H1 (cell line): ENCODE measurements around the gene TFAP2A. TPM values are rescaled to one million over a fixed set of nuclear protein-coding genes. Genes with fewer than 3 reads are reported as not detected.
A peak's percentile ranks its signal among the peaks of the same experiment; 100 is the strongest.

Source experiments
- CTCF ChIA-PET: fragments of 300-600 bp; sonication (Branson Sonifier 250); formaldehyde crosslinking; loops from one replicate; lab custom pipeline; 2021; ENCODE audit not compliant: partially characterized antibody; lab: Charles Lee
- POLR2A ChIA-PET: fragments of 300-600 bp; sonication (Branson Sonifier 250); formaldehyde crosslinking; loops from one replicate; lab custom pipeline; 2021; ENCODE audit warnings: inconsistent platforms; ENCODE audit not compliant: partially characterized antibody; lab: Charles Lee
- DNase-seq, 2 experiments: peaks; one replicate each; pipeline versions ENCODE4 v3.0.0 to v3.0.0-alpha.2; 2010 to 2022; ENCODE audit warnings: low spot score in 2 of 2, low read depth in 1 of 2, mixed read lengths in 1 of 2
- FAIRE-seq: peaks from 2 replicates; lab custom pipeline; 2011; peaks lifted over from hg19 to GRCh38; lab: Jason Lieb, UNC
- H2AFZ ChIP-seq: 2 replicates; pipeline ENCODE4 v1.8.1; 2012; ENCODE audit warnings: low read length, inconsistent platforms
- H2AK5ac ChIP-seq: 2 replicates; pipeline ENCODE4 v1.6.1; 2013; ENCODE audit warnings: low read depth, low read length
- H2BK120ac ChIP-seq: replicated peaks from 2 replicates; pipeline ENCODE3; 2013; ENCODE audit warnings: low read depth, low read length, inconsistent platforms
- H2BK12ac ChIP-seq: 2 replicates; pipeline ENCODE4 v1.6.1; 2013; ENCODE audit warnings: low read depth, low read length
- H2BK15ac ChIP-seq: 2 replicates; pipeline ENCODE4 v1.6.1; 2013; ENCODE audit warnings: low read length
- H2BK20ac ChIP-seq: 2 replicates; pipeline ENCODE4 v1.6.1; 2013; ENCODE audit warnings: low read length
- H2BK5ac ChIP-seq: 2 replicates; pipeline ENCODE4 v1.6.1; 2013; ENCODE audit warnings: low read depth, low read length
- H3K14ac ChIP-seq: 2 replicates; pipeline ENCODE4 v1.6.1; 2013; ENCODE audit warnings: inconsistent platforms; ENCODE audit not compliant: insufficient read length
- H3K18ac ChIP-seq: 2 replicates; pipeline ENCODE4 v1.6.1; 2013; ENCODE audit warnings: low read length; ENCODE audit errors: extremely low read depth
- H3K23ac ChIP-seq: 2 replicates; pipeline ENCODE4 v1.6.1; 2013; ENCODE audit warnings: inconsistent platforms; ENCODE audit not compliant: insufficient read length
- H3K23me2 ChIP-seq: 2 replicates; pipeline ENCODE4 v1.6.1; 2013; ENCODE audit warnings: low read depth, low read length
- H3K27ac ChIP-seq: 2 replicates; pipeline ENCODE4 v1.6.1; 2011; ENCODE audit warnings: low read depth, low read length, inconsistent platforms
- H3K27me3 ChIP-seq, 4 experiments: replicated peaks in 1 of 4; 1 replicate in 1 of 4; 2 replicates in 3 of 4; pipeline versions ENCODE4 v1.6.1 to v1.8.1; 2011 to 2013; ENCODE audit warnings: low read length in 3 of 4, mild to moderate bottlenecking in 3 of 4, inconsistent platforms in 2 of 4, mixed read lengths in 2 of 4, moderate library complexity in 1 of 4; ENCODE audit not compliant: control insufficient read depth in 3 of 4, insufficient read depth in 3 of 4; ENCODE audit errors: extremely low read depth in 1 of 4
- H3K36me3 ChIP-seq, 4 experiments: 2 replicates each; pipeline versions ENCODE4 v1.6.1 to v1.8.1; 2011 to 2013; ENCODE audit warnings: mild to moderate bottlenecking in 4 of 4, low read length in 3 of 4, moderate library complexity in 2 of 4, control low read depth in 1 of 4, inconsistent platforms in 1 of 4; ENCODE audit not compliant: insufficient read depth in 4 of 4, control insufficient read depth in 2 of 4
- H3K4ac ChIP-seq: replicated peaks from 2 replicates; pipeline ENCODE3; 2013; ENCODE audit warnings: low read length, low read depth, mixed read lengths, inconsistent platforms; ENCODE audit not compliant: insufficient read length
- H3K4me1 ChIP-seq, 4 experiments: replicated peaks in 1 of 4; 1 replicate in 1 of 4; 2 replicates in 3 of 4; pipeline versions ENCODE4 v1.6.1 to v1.8.1; 2011 to 2013; ENCODE audit warnings: low read length in 3 of 4, inconsistent platforms in 2 of 4, mixed read lengths in 1 of 4; ENCODE audit not compliant: insufficient read depth in 4 of 4, control insufficient read depth in 3 of 4
- H3K4me2 ChIP-seq, 2 experiments: 2 replicates each; pipeline versions ENCODE4 v1.6.1 to v1.8.1; 2011 to 2013; ENCODE audit warnings: low read depth in 2 of 2, low read length in 2 of 2, control low read depth in 1 of 2, inconsistent platforms in 1 of 2, mild to moderate bottlenecking in 1 of 2; ENCODE audit not compliant: insufficient read depth in 1 of 2
- H3K4me3 ChIP-seq, 4 experiments: fragments of 200-600, 300-600 bp in 1 of 4; sonication (generic), shearing (Covaris generic), sonication (Bioruptor Twin) in 1 of 4; 2 replicates each; pipeline versions ENCODE4 v1.5.1 to v1.8.1; 2011 to 2016; ENCODE audit warnings: low read length in 4 of 4, low read depth in 3 of 4, control low read depth in 2 of 4, inconsistent platforms in 2 of 4, mild to moderate bottlenecking in 2 of 4, mixed read lengths in 1 of 4, moderate library complexity in 1 of 4; ENCODE audit not compliant: insufficient read depth in 2 of 4; ENCODE audit errors: extremely low read depth in 1 of 4
- H3K56ac ChIP-seq: replicated peaks from 2 replicates; pipeline ENCODE3; 2013; ENCODE audit warnings: low read depth, mild to moderate bottlenecking, mixed read lengths, low read length, inconsistent platforms; ENCODE audit not compliant: insufficient read length
- H3K79me1 ChIP-seq: 2 replicates; pipeline ENCODE4 v1.6.1; 2013; ENCODE audit warnings: low read depth, low read length, control low read depth
- H3K79me2 ChIP-seq, 2 experiments: 2 replicates each; pipeline versions ENCODE4 v1.6.1 to v1.8.1; 2012 to 2013; ENCODE audit warnings: low read length in 2 of 2, mild to moderate bottlenecking in 2 of 2, inconsistent platforms in 1 of 2; ENCODE audit not compliant: insufficient read depth in 2 of 2, control insufficient read depth in 1 of 2
- H3K9ac ChIP-seq, 4 experiments: replicated peaks in 1 of 4; 1 replicate in 1 of 4; 2 replicates in 3 of 4; pipeline versions ENCODE4 v1.6.1 to v1.8.1; 2011 to 2013; ENCODE audit warnings: low read depth in 3 of 4, low read length in 3 of 4, control low read depth in 2 of 4, mild to moderate bottlenecking in 2 of 4, moderate library complexity in 2 of 4, inconsistent platforms in 1 of 4; ENCODE audit errors: extremely low read depth in 1 of 4
- H3K9me3 ChIP-seq, 2 experiments: 2 replicates each; pipeline versions ENCODE4 v1.6.1 to v1.8.1; 2012 to 2013; ENCODE audit warnings: mild to moderate bottlenecking in 2 of 2, moderate library complexity in 2 of 2, control low read depth in 1 of 2, inconsistent platforms in 1 of 2, low read depth in 1 of 2, low read length in 1 of 2, mixed read lengths in 1 of 2; ENCODE audit not compliant: insufficient read depth in 2 of 2
- H4K20me1 ChIP-seq, 2 experiments: replicated peaks in 1 of 2; 2 replicates each; pipeline versions ENCODE3 to v1.8.1; 2011 to 2013; ENCODE audit warnings: inconsistent platforms in 2 of 2, low read length in 2 of 2, mild to moderate bottlenecking in 1 of 2; ENCODE audit not compliant: insufficient read depth in 2 of 2, control insufficient read depth in 1 of 2
- H4K5ac ChIP-seq: 2 replicates; pipeline ENCODE4 v1.6.1; 2013; ENCODE audit warnings: low read length, low read depth, mixed read lengths, inconsistent platforms; ENCODE audit not compliant: insufficient read length
- H4K8ac ChIP-seq: 2 replicates; pipeline ENCODE4 v1.8.0; 2013; ENCODE audit warnings: mild to moderate bottlenecking, moderate library complexity, low read length, inconsistent platforms; ENCODE audit not compliant: insufficient read depth; ENCODE audit errors: extremely low read depth
- H4K91ac ChIP-seq: replicated peaks from 2 replicates; pipeline ENCODE3; 2013; ENCODE audit warnings: low read length, mixed read lengths, inconsistent platforms; ENCODE audit not compliant: insufficient read length
- BRCA1 ChIP-seq: IDR thresholded peaks from 2 replicates; pipeline ENCODE4 v1.6.1; 2012; ENCODE audit warnings: low read depth, low read length, improper control_type of control experiment
- CBX8 ChIP-seq: fragments of 300-800, 300-1000 bp; sonication (generic); IDR thresholded peaks from 2 replicates; pipeline ENCODE4 v1.7.1; 2016; ENCODE audit warnings: low read depth, low read length, borderline replicate concordance
- EP300 ChIP-seq, 2 experiments: IDR thresholded peaks; 1 replicate in 1 of 2; 2 replicates in 1 of 2; pipeline ENCODE4 v1.6.1; 2011 to 2012; ENCODE audit warnings: low read depth in 2 of 2, low read length in 2 of 2, mild to moderate bottlenecking in 2 of 2, borderline replicate concordance in 1 of 2, inconsistent platforms in 1 of 2, moderate library complexity in 1 of 2
- FOSL1 ChIP-seq: IDR thresholded peaks from 2 replicates; pipeline ENCODE4 v1.6.1; 2011; ENCODE audit warnings: mild to moderate bottlenecking, low read depth, low read length, moderate library complexity; ENCODE audit not compliant: insufficient read depth
- RAD21 ChIP-seq, 2 experiments: IDR thresholded peaks in 1 of 2; conservative IDR thresholded peaks in 1 of 2; 2 replicates each; pipeline ENCODE4 v1.6.1; 2011; ENCODE audit warnings: low read depth in 2 of 2, low read length in 2 of 2, improper control_type of control experiment in 1 of 2, inconsistent platforms in 1 of 2, mild to moderate bottlenecking in 1 of 2, moderate library complexity in 1 of 2
- TEAD4 ChIP-seq: IDR thresholded peaks from 2 replicates; pipeline ENCODE4 v1.6.1; 2012; ENCODE audit warnings: low read depth, low read length, inconsistent platforms, mixed read lengths
- WGBS, 2 experiments: shearing (Covaris generic) in 1 of 2; methylation state at CpG; one replicate each; pipeline versions ENCODE4 v1.1.6 to v1.1.7; 2013 to 2015; ENCODE audit warnings: low lambda C conversion rate in 2 of 2, mixed read lengths in 2 of 2, inconsistent platforms in 1 of 2, low coverage in 1 of 2, missing lambda C conversion rate in 1 of 2; ENCODE audit not compliant: insufficient replicate concordance in 2 of 2, insufficient coverage in 1 of 2, insufficient read length in 1 of 2; ENCODE audit errors: extremely low coverage in 1 of 2, missing lambda C conversion rate in 1 of 2; 5-methylcytosine and 5-hydroxymethylcytosine counted together
- polyA plus RNA-seq, 7 experiments: library from polyadenylated mRNA; depleted of rRNA in 3 of 7; stranded (reverse) in 5 of 7; unstranded in 2 of 7; fragments of >200 nt in 5 of 7; fragments of 200-250 nt in 2 of 7; gene quantifications; 1 replicate in 5 of 7; 2 replicates in 1 of 7; 4 replicates in 1 of 7; pipeline versions ENCODE4 v1.2.1 to v1.2.3, GENCODE V29; 2011 to 2013; ENCODE audit warnings: missing spikeins in 2 of 7, mixed read lengths in 2 of 7
- total RNA-seq: library from RNA; stranded (reverse); fragmentation: NEBNext Ultra II Directional; extraction: Animal tissue kit (Norgen Biotek cat#: 25700); gene quantifications from 2 replicates; pipeline ENCODE4 v1.2.1, GENCODE V29; 2021

Gene TFAP2A
- total and polyA plus RNA-seq, 2 of the 8 experiments (the other 6 are each of a cell fraction or from before 2014, with no cell fraction given), result 0.23 TPM; not detected in 1

- H2BK5ac ChIP-seq, result no peak overlapping the region
- no peak overlapping the region for H4K5ac ChIP-seq
- TF ChIP-seq CBX8 (no peak), BRCA1 (no peak), FOSL1 (no peak), TEAD4 (peak; percentile 39; the same call in 1 of the 2 replicates), RAD21 (IDR thresholded peaks at IDR 0.05 in 1 of 2, conservative IDR thresholded peaks at IDR 0.05 in 1 of 2; ENCODE audit: low read depth in 2 of 2, low read length in 2 of 2) (peak; percentile 1 to 33; a peak in 1 of 4 replicates), EP300 (IDR thresholded peaks at IDR 0.05; ENCODE audit: borderline replicate concordance in 1 of 2, low read depth in 2 of 2, low read length in 2 of 2) (no peak)
- no peaks in the 10 kb centered on the region for H3K27me3 ChIP-seq
- DNase-seq (no peak), FAIRE-seq (no peak)
- 81% methylated on average over 7 of the region's 7 CpGs; no CpG with 5 or more reads in 1 of the 2 experiments for WGBS, 2 experiments
- H3K27ac ChIP-seq, result no peak overlapping the region
- H3K23ac ChIP-seq, result no peak overlapping the region
- H3K4me3 ChIP-seq, result no peak overlapping the region
- H4K8ac ChIP-seq, result no peak overlapping the region
- H3K79me1 ChIP-seq, result no peaks in the 10 kb centered on the region
- H3K23me2 ChIP-seq, result no peaks in the 10 kb centered on the region
- H3K36me3 ChIP-seq, result no peaks in the 10 kb centered on the region
- peak overlapping the region; percentile 55 for H4K91ac ChIP-seq
- H3K14ac ChIP-seq, result no peak overlapping the region
- CTCF ChIA-PET, result interaction anchor here (1.7 kb wide), 1 partner anchor 25 kb away, joined by 5 read pairs; no protein-coding TSS in a partner anchor
- H2BK12ac ChIP-seq, result no peak overlapping the region
- no peak overlapping the region for H2BK20ac ChIP-seq
- H3K9me3 ChIP-seq, result no peaks in the 10 kb centered on the region
- H4K20me1 ChIP-seq, result no peaks in the 10 kb centered on the region
- no peak overlapping the region for H2AFZ ChIP-seq
- H3K4me2 ChIP-seq, result no peak overlapping the region
- H2BK15ac ChIP-seq, result no peak overlapping the region
- no peak overlapping the region for H3K18ac ChIP-seq
- H2AK5ac ChIP-seq, result no peak overlapping the region
- H3K4ac ChIP-seq, result no peak overlapping the region
- no peaks in the 10 kb centered on the region for H3K79me2 ChIP-seq
- 0 out of 7 replicates have a peak overlapping the region, but pooled peaks of 1 of the 4 experiments have one; percentile 32 for H3K9ac ChIP-seq
- POLR2A ChIA-PET, result no interaction called here
- H2BK120ac ChIP-seq, result no peak overlapping the region
- H3K4me1 ChIP-seq, result no peaks in the 10 kb centered on the region
- no peak overlapping the region for H3K56ac ChIP-seq
These were observed 26.3 kb upstream of the TFAP2A start for GRCh38 chr6:10441004-10441654.
